ENCODE results near the gene FOSB. TPM values are rescaled to one million over a fixed set of nuclear protein-coding genes. Genes with fewer than 3 reads are reported as not detected.

FOSB gene
- total and polyA plus RNA-seq, 9 of the 15 experiments (the other 6 are each of a cell fraction or from before 2014, with no cell fraction given) = 0.11 to 2.7 (median 0.73) TPM

DNA sequence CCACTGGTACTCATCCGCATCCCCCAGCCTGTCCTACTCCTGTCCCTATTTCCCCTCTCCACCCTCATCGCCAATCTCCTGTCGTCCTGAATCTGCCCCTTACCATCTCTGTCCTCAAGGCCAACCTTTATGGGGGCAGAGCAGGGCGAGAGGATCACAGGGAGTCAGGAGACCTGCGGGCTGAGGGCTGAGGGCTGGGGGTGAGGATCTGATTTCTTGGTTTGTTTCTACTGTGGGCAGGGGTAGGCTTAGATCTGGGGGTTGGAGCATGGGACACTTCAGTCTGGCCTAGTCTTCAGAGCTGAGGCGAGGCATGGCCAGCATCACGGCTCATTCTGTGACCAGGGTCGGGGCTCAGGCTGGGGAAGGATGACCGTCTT, 27.5 kb upstream of the FOSB start (continued):
- no peak for TF ChIP-seq SP2 (IDR thresholded peaks at IDR 0.05; ENCODE audit: extremely low read depth, low read depth, low read length, poor library complexity, severe bottlenecking)
- TF ChIP-seq ZNF717 (CRISPR knock-in tag; IDR thresholded peaks at IDR 0.05) = no peak
- TF ChIP-seq, protein P1, sequence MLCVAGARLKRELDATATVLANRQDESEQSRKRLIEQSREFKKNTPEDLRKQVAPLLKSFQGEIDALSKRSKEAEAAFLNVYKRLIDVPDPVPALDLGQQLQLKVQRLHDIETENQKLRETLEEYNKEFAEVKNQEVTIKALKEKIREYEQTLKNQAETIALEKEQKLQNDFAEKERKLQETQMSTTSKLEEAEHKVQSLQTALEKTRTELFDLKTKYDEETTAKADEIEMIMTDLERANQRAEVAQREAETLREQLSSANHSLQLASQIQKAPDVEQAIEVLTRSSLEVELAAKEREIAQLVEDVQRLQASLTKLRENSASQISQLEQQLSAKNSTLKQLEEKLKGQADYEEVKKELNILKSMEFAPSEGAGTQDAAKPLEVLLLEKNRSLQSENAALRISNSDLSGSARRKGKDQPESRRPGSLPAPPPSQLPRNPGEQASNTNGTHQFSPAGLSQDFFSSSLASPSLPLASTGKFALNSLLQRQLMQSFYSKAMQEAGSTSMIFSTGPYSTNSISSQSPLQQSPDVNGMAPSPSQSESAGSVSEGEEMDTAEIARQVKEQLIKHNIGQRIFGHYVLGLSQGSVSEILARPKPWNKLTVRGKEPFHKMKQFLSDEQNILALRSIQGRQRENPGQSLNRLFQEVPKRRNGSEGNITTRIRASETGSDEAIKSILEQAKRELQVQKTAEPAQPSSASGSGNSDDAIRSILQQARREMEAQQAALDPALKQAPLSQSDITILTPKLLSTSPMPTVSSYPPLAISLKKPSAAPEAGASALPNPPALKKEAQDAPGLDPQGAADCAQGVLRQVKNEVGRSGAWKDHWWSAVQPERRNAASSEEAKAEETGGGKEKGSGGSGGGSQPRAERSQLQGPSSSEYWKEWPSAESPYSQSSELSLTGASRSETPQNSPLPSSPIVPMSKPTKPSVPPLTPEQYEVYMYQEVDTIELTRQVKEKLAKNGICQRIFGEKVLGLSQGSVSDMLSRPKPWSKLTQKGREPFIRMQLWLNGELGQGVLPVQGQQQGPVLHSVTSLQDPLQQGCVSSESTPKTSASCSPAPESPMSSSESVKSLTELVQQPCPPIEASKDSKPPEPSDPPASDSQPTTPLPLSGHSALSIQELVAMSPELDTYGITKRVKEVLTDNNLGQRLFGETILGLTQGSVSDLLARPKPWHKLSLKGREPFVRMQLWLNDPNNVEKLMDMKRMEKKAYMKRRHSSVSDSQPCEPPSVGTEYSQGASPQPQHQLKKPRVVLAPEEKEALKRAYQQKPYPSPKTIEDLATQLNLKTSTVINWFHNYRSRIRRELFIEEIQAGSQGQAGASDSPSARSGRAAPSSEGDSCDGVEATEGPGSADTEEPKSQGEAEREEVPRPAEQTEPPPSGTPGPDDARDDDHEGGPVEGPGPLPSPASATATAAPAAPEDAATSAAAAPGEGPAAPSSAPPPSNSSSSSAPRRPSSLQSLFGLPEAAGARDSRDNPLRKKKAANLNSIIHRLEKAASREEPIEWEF (CRISPR knock-in tag; IDR thresholded peaks at IDR 0.05) = no peak
- no peak for TF ChIP-seq ZNF133 (CRISPR knock-in tag; IDR thresholded peaks at IDR 0.05)
- TF ChIP-seq, protein P2, sequence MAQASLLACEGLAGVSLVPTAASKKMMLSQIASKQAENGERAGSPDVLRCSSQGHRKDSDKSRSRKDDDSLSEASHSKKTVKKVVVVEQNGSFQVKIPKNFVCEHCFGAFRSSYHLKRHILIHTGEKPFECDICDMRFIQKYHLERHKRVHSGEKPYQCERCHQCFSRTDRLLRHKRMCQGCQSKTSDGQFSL (CRISPR knock-in tag; IDR thresholded peaks at IDR 0.05) = no peak; the same call in 1 of the 2 replicates
- TF ChIP-seq, protein P2 (tag; IDR thresholded peaks at IDR 0.05) = no peak
- no peak for TF ChIP-seq ZKSCAN8 (CRISPR knock-in tag; IDR thresholded peaks at IDR 0.05)
- no peak for TF ChIP-seq TAF9B (IDR thresholded peaks at IDR 0.05; ENCODE audit: partially characterized antibody)
- TF ChIP-seq, protein P3, sequence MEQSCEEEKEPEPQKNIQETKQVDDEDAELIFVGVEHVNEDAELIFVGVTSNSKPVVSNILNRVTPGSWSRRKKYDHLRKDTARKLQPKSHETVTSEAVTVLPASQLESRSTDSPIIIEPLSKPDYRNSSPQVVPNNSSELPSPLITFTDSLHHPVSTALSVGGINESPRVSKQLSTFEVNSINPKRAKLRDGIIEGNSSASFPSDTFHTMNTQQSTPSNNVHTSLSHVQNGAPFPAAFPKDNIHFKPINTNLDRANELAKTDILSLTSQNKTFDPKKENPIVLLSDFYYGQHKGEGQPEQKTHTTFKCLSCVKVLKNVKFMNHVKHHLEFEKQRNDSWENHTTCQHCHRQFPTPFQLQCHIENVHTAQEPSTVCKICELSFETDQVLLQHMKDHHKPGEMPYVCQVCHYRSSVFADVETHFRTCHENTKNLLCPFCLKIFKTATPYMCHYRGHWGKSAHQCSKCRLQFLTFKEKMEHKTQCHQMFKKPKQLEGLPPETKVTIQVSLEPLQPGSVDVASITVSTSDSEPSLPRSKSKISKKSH (CRISPR knock-in tag; IDR thresholded peaks at IDR 0.05) = no peak
- TF ChIP-seq NFYB (IDR thresholded peaks at IDR 0.05; ENCODE audit: extremely low read depth, insufficient read length) = no peak
